B cell (primary cell): Measurements from ENCODE around the gene NPFF.

Experiments
- CTCF ChIP-seq: fragments of 200-600 bp; IDR thresholded peaks from one replicate; pipeline ENCODE4 v1.8.0; 2022; ENCODE audit warnings: antibody characterized with exemption, mild to moderate bottlenecking
- EZH2 ChIP-seq: IDR thresholded peaks from 2 replicates; pipeline ENCODE4 v1.6.1; 2012; ENCODE audit warnings: borderline replicate concordance, low read depth, mild to moderate bottlenecking, moderate library complexity, low read length; ENCODE audit not compliant: insufficient read depth, poor library complexity, severe bottlenecking

DNA sequence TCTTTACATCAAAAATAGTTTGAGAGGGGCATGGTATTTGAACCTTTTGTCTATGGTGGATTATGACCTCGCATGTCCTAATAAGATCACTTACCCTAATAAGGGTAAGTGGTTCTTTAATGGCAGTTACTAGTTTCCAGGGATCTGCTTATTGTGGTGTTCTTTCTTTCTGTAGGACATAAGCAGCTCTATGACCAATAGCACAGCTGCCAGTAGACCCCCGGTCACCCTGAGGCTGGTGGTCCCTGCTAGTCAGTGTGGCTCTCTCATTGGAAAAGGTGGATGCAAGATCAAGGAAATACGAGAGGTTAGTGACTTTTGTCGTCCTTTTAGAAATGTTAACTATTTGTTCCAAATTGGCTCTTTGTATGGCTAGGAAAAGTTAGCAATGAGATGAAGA is 48.2 kb downstream of the NPFF start:
- TF ChIP-seq CTCF (no peak), EZH2 (no peak)
